Measurements from ENCODE around the gene SBK1.

SBK1 gene

DNA sequence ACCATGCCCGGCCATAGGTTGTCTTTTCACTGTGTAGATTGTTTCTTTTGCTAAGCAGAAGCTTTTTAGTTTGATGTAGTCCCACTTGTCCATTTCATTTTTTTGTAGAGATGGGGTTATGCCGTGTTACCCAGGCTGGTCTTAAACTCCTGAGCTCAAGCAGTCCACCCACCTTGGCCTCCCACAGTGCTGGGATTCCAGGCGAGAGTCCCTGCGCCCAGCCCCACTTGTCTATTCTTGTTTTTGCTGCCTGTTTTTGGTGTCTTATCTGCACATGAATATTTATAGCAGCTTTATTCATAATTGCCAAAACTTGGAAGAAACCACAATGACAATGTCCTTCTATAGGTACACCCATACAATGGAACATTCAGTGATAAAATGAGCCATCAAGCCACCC, 18.8 kb upstream of the SBK1 start:
- H3K27ac Mint-ChIP-seq = no peak overlapping the region
- peaks cover 33% of the 10 kb centered on the region for H3K4me1 Mint-ChIP-seq (ENCODE audit: low read depth)
- H3K4me3 Mint-ChIP-seq = no peak overlapping the region

GRCh38 chr16:28274676-28275075, 17.6 kb upstream of the SBK1 start:
- Mint-ChIP-seq H3K36me3 (ENCODE audit: low read depth) (no peaks in the 10 kb centered on the region), H3K9me3 (no peaks in the 10 kb centered on the region), H3K4me3 (no peak overlapping the region), H3K27me3 (peaks cover 13% of the 10 kb centered on the region), H3K4me1 (ENCODE audit: low read depth) (peaks cover 39% of the 10 kb centered on the region), H3K27ac (no peak overlapping the region)

More for the DNA sequence above, 18.8 kb upstream of the SBK1 start:
- Mint-ChIP-seq H3K9me3 (no peaks in the 10 kb centered on the region), H3K36me3 (ENCODE audit: low read depth) (no peaks in the 10 kb centered on the region), H3K27me3 (peaks cover 13% of the 10 kb centered on the region)

- no peak overlapping the region for H3K27ac Mint-ChIP-seq
- peaks cover 13% of the 10 kb centered on the region for H3K27me3 Mint-ChIP-seq
- no peak overlapping the region for H3K4me3 Mint-ChIP-seq
- H3K9me3 Mint-ChIP-seq = no peaks in the 10 kb centered on the region
- peaks cover 39% of the 10 kb centered on the region for H3K4me1 Mint-ChIP-seq (ENCODE audit: low read depth)
- no peaks in the 10 kb centered on the region for H3K36me3 Mint-ChIP-seq (ENCODE audit: low read depth)
These were observed 16.0 kb upstream of the SBK1 start for GRCh38 chr16:28276301-28276700.

GRCh38 chr16:28277537-28278388, 14.6 kb upstream of the SBK1 start:
- Mint-ChIP-seq H3K36me3 (ENCODE audit: low read depth) (no peaks in the 10 kb centered on the region), H3K4me3 (peak overlapping the region; percentile 61), H3K27ac (no peak overlapping the region), H3K9me3 (no peaks in the 10 kb centered on the region), H3K4me1 (ENCODE audit: low read depth) (peaks cover 39% of the 10 kb centered on the region), H3K27me3 (peaks cover 13% of the 10 kb centered on the region)

DNA sequence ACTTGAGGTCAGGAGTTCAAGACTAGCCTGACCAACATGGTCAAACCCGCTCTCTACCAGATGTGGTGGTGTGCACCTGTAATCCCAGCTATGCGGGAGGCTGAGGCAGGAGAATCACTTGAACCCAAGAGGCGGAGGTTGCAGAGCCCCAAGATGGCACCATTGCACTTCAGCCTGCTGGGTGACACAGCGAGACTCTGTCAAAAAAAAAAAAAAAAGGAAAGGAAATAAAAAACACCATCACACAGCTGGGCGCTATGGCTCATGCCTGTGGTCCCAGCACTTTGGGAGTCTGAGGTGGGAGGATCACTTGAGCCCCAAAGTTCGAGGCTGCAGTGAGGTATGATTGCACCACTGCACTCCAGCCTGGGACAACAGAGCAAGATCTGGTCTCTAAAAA, 13.3 kb upstream of the SBK1 start:
- no peak overlapping the region for H3K27ac Mint-ChIP-seq
- peaks cover 13% of the 10 kb centered on the region for H3K27me3 Mint-ChIP-seq
- no peaks in the 10 kb centered on the region for H3K36me3 Mint-ChIP-seq (ENCODE audit: low read depth)
- no peak overlapping the region for H3K4me3 Mint-ChIP-seq
- H3K4me1 Mint-ChIP-seq (ENCODE audit: low read depth) = peaks cover 34% of the 10 kb centered on the region
- no peaks in the 10 kb centered on the region for H3K9me3 Mint-ChIP-seq

DNA sequence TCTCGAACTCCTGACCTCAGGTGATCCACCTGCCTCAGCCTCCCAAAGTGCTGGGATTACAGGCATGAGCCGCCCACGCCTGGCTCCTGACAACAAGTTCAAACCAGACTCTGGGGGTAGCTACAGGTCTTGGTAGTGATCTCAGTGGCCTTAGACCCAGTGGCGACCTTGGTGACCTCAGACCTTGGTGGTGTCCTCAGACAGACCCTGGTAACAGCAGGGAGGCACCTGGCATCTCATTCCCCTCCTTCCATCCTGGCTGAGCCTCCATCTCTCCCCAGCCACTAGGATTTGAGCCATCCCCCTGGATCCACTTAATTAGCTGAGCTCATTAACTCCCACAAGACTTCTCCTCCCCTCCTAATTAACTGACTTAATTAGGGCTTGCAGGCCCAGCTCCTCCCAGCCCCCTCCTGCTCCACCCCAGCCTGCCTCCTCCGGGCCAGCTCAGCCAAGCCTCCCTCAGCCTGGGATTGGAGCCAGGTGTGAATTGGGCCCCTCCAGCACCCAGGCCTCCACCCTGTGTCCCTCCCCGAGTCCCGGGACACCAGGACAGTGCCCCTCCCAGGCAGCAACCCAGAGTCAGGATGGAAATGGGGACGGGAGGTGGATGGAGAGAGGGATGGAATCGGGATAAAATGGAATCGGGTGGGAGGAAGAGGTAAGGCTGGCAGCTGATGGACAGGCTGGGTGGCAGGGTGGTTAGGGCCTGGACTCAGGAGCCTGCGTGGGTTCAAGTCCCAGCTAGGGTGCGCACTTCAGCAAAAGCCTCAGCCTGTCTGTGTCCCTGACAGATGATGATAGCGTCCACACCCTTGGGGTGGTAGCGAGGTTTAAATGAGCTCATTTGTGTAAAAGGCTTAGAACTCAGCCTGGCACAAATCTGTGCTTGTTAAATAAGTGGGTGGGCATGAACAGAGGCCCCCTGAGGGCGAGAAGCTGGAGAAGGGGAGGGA, 11.2 kb upstream of the SBK1 start:
- H3K4me3 Mint-ChIP-seq = no peak overlapping the region
- no peak overlapping the region for H3K27ac Mint-ChIP-seq
- H3K36me3 Mint-ChIP-seq (ENCODE audit: low read depth) = no peaks in the 10 kb centered on the region
- peaks cover 24% of the 10 kb centered on the region for H3K4me1 Mint-ChIP-seq (ENCODE audit: low read depth)
- H3K27me3 Mint-ChIP-seq = no peaks in the 10 kb centered on the region
- H3K9me3 Mint-ChIP-seq = no peaks in the 10 kb centered on the region

DNA sequence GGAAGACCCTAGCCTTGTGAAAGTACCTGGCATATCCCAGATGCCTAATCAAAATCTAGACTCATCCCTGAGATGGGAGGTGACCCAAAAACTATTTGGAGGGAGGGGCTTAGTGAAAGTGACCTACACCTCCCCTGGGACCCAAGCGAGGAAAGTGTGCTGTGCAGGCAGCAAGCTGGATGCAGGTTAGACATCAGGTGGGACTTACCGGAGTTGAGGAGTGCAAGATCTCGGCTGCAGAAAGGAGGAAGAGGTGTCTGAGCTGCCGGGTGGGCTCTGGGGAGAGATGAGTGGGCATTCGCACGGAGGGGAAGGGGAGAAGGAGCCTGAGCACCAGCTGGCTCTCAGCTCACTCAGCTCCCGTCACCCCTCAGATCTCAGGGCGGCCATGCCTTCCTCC, 10.3 kb upstream of the SBK1 start:
- Mint-ChIP-seq H3K4me1 (ENCODE audit: low read depth) (peaks cover 17% of the 10 kb centered on the region), H3K36me3 (ENCODE audit: low read depth) (no peaks in the 10 kb centered on the region), H3K9me3 (no peaks in the 10 kb centered on the region), H3K27me3 (no peaks in the 10 kb centered on the region), H3K4me3 (no peak overlapping the region), H3K27ac (no peak overlapping the region)

GRCh38 chr16:28283173-28283572, 9.2 kb upstream of the SBK1 start:
- H3K27ac Mint-ChIP-seq = no peak overlapping the region
- no peaks in the 10 kb centered on the region for H3K9me3 Mint-ChIP-seq

GRCh38 chr16:28283798-28284577, 8.3 kb upstream of the SBK1 start:
- Mint-ChIP-seq H3K4me3 (no peak overlapping the region), H3K27ac (no peak overlapping the region), H3K27me3 (no peaks in the 10 kb centered on the region), H3K36me3 (ENCODE audit: low read depth) (no peaks in the 10 kb centered on the region), H3K9me3 (no peaks in the 10 kb centered on the region), H3K4me1 (ENCODE audit: low read depth) (peaks cover 16% of the 10 kb centered on the region)

More at GRCh38 chr16:28283173-28283572, 9.2 kb upstream of the SBK1 start:
- no peaks in the 10 kb centered on the region for H3K36me3 Mint-ChIP-seq (ENCODE audit: low read depth)
- no peak overlapping the region for H3K4me3 Mint-ChIP-seq
- peaks cover 12% of the 10 kb centered on the region for H3K4me1 Mint-ChIP-seq (ENCODE audit: low read depth)
- H3K27me3 Mint-ChIP-seq = no peaks in the 10 kb centered on the region

DNA sequence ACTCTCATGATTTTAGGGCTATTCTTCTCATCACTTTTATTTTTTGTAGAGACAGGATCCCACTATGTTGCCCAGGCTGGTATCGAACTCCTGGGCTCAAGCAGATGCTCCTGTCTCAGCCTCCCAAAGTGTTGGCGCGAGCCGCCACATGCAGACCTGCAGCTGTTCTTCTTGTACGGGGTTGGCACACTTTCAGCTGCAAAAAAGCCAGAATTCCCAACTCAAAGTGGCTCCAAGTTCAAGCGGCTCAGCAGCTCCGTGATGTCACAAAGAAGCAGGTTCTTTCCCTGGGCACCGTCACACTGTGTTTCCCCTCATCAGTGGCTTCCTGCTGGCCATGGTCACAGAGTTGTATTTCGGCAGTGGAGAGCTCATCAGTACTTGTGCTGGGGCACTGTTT, 6.7 kb upstream of the SBK1 start:
- H3K4me3 Mint-ChIP-seq = no peak overlapping the region
- no peaks in the 10 kb centered on the region for H3K9me3 Mint-ChIP-seq
- H3K4me1 Mint-ChIP-seq (ENCODE audit: low read depth) = peaks cover 16% of the 10 kb centered on the region
- no peaks in the 10 kb centered on the region for H3K36me3 Mint-ChIP-seq (ENCODE audit: low read depth)
- no peaks in the 10 kb centered on the region for H3K27me3 Mint-ChIP-seq
- no peak overlapping the region for H3K27ac Mint-ChIP-seq

- Mint-ChIP-seq H3K9me3 (no peaks in the 10 kb centered on the region), H3K27ac (peak overlapping the region; percentile 3), H3K4me3 (no peak overlapping the region), H3K36me3 (ENCODE audit: low read depth) (no peaks in the 10 kb centered on the region), H3K27me3 (no peaks in the 10 kb centered on the region), H3K4me1 (ENCODE audit: low read depth) (peaks cover 27% of the 10 kb centered on the region)
These were observed 4.2 kb upstream of the SBK1 start for GRCh38 chr16:28288114-28288513.

- Mint-ChIP-seq H3K4me1 (ENCODE audit: low read depth) (peaks cover 33% of the 10 kb centered on the region), H3K27ac (no peak overlapping the region), H3K27me3 (no peaks in the 10 kb centered on the region), H3K9me3 (no peaks in the 10 kb centered on the region), H3K4me3 (no peak overlapping the region), H3K36me3 (ENCODE audit: low read depth) (no peaks in the 10 kb centered on the region)
These were observed 3.3 kb upstream of the SBK1 start for GRCh38 chr16:28289048-28289447.

- Mint-ChIP-seq H3K4me1 (ENCODE audit: low read depth) (peaks cover 44% of the 10 kb centered on the region), H3K4me3 (no peak overlapping the region), H3K9me3 (no peaks in the 10 kb centered on the region), H3K27ac (peak overlapping the region; percentile 4), H3K36me3 (ENCODE audit: low read depth) (no peaks in the 10 kb centered on the region), H3K27me3 (no peaks in the 10 kb centered on the region)
These were observed 2.1 kb upstream of the SBK1 start for GRCh38 chr16:28289939-28290858.

- H3K27ac Mint-ChIP-seq = no peak overlapping the region
- no peaks in the 10 kb centered on the region for H3K9me3 Mint-ChIP-seq
- H3K4me3 Mint-ChIP-seq = peak overlapping the region; percentile 7
- H3K27me3 Mint-ChIP-seq = no peaks in the 10 kb centered on the region
- no peaks in the 10 kb centered on the region for H3K36me3 Mint-ChIP-seq (ENCODE audit: low read depth)
- peaks cover 49% of the 10 kb centered on the region for H3K4me1 Mint-ChIP-seq (ENCODE audit: low read depth)
These were observed 1.5 kb upstream of the SBK1 start for GRCh38 chr16:28290859-28291254.
